T1000 (cell line): ENCODE results near the gene HNRNPU.

Experiments
- DNase-seq: peaks from one replicate; lab custom pipeline; 2025; ENCODE audit warnings: mixed read lengths; lab: John Stamatoyannopoulos, UW

HNRNPU gene

DNA sequence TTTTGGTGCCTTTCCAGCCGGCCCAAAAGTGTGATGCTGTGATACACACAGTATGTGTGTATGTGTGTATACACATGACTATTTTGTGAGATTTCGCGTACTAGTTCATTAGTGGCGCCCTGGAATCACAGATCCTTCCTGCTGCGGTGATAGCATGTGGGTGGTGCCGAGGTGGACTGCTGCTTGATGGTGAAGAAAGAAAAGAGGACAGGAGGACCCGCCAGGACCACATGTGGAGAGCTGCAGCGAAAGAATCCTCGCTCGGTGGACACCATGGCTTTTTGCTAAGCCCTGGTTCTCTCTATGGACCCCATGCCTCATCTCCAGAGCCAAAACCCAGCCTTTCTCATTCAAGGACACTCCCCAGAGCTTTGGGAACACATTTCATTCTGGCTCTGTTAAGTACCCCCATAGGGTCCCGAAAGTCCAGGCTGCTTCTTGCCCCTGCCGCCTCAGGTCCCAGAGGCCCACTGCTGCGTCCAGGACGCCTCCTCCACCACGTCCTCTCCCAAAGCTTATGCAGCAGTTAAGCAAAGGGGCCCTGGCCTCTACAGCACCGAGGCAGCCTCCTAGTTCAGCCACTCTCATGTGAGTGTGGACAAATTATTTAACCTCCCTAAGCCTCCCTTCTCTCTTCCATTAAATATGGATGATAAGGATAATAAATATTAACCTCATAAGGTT lies 61.6 kb downstream of the HNRNPU start:
- DNase-seq = no peak

DNA sequence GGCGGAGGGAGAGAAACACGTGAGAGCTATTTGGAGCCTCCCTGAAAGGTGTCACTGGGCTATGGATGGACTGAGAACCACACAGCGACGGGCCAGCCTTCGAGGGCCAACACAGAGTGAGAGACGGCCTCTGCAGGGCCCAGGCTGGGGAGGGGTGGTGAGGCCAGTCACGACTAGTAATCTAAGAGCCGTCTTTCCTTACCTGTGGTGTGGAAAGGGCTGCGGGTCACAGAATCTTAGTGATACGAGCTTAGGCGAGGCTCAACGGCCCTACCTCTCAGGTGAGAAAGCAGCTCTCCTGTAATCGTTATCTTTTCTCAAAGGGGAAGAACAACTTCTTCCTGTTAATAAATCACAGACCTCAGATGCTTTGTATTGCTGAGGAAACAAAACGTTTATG lies 62.3 kb downstream of the HNRNPU start:
- no peak for DNase-seq

DNA sequence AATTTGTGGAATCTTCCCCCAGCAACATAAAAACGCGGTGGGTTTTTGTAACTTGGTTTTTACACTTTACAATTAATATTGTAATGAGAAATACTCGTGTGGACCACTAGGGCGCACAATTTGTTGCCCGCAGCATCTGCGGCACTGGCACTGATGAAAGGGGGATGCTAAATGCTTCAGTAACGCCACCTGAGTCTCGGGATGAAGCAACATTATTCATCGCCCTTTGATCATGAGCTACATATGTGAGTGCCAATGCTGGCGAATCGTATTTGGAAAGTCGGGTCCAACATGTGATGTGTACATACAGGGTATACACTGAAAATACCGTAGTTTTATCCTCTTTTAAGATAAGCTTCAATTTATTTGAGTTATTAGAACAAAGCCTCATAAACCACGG lies 63.1 kb downstream of the HNRNPU start:
- no peak for DNase-seq

DNA sequence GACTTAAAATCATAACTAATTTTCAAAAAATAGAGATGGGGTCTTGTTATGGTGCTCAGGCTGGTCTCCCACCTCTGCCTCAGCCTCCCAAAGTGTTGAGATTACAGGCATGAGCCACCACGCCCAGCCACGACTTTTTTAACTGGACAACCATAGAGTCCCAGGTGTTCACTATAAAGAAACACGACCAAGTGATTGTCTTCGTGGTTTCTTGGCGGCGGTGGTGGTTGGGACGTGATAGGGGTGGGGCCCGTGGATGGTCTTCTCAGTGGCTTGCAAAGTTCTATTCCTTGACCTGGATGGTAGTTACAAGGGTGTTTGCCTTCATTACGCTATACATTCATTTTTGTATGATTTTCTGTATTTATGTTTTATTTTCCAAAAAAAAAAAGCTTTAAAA lies 63.5 kb downstream of the HNRNPU start:
- no peak for DNase-seq
